Kidney epithelial cell (primary cell): Measurements from ENCODE around the gene IL10. TPM values are rescaled to one million over a fixed set of nuclear protein-coding genes. Genes with fewer than 3 reads are reported as not detected.

Experiments used
- DNase-seq: peaks from one replicate; pipeline ENCODE4 v3.0.0-alpha.2; 2010; ENCODE audit warnings: low read depth
- H3K27me3 ChIP-seq: 2 replicates; pipeline ENCODE4 v1.6.0; 2011; ENCODE audit warnings: low read length; ENCODE audit not compliant: control insufficient read depth, insufficient read depth
- H3K36me3 ChIP-seq: 2 replicates; pipeline ENCODE4 v1.5.1; 2011; ENCODE audit warnings: low read length; ENCODE audit not compliant: control insufficient read depth, insufficient read depth
- H3K4me3 ChIP-seq: 2 replicates; pipeline ENCODE4 v1.5.1; 2011; ENCODE audit warnings: low read depth, mild to moderate bottlenecking, control low read depth, low read length
- CTCF ChIP-seq: IDR thresholded peaks from 2 replicates; pipeline ENCODE4 v1.5.1; 2011; ENCODE audit warnings: mild to moderate bottlenecking, moderate library complexity, low read length, control low read depth, inconsistent platforms; ENCODE audit not compliant: insufficient read depth, poor library complexity, severe bottlenecking
- total RNA-seq: library from RNA; depleted of rRNA; stranded (reverse); fragments of >200 nt; gene quantifications from 2 replicates; pipeline ENCODE4 v1.2.3, GENCODE V29; 2015

IL10 gene
- total RNA-seq, 1 donor from 2014 or later = not detected

- no peak overlapping the region for H3K4me3 ChIP-seq
- TF ChIP-seq CTCF = no peak
- no peak for DNase-seq
- H3K27me3 ChIP-seq = no peaks in the 10 kb centered on the region
- H3K36me3 ChIP-seq = no peaks in the 10 kb centered on the region
These were observed 20.8 kb upstream of the IL10 start for GRCh38 chr1:206792939-206793607.

GRCh38 chr1:206790502-206791250, 18.4 kb upstream of the IL10 start:
- no peak for TF ChIP-seq CTCF

GRCh38 chr1:206788487-206789050, 16.3 kb upstream of the IL10 start:
- no peak for DNase-seq
- Histone ChIP-seq H3K4me3 (no peak overlapping the region), H3K36me3 (no peaks in the 10 kb centered on the region), H3K27me3 (no peaks in the 10 kb centered on the region)
- no peak for TF ChIP-seq CTCF

More at GRCh38 chr1:206790502-206791250, 18.4 kb upstream of the IL10 start:
- DNase-seq = no peak
- Histone ChIP-seq H3K4me3 (no peak overlapping the region), H3K27me3 (no peaks in the 10 kb centered on the region), H3K36me3 (no peaks in the 10 kb centered on the region)

GRCh38 chr1:206787891-206788290, 15.6 kb upstream of the IL10 start:
- Histone ChIP-seq H3K36me3 (no peaks in the 10 kb centered on the region), H3K4me3 (no peak overlapping the region), H3K27me3 (no peaks in the 10 kb centered on the region)
- no peak for DNase-seq
- TF ChIP-seq CTCF = no peak

- no peaks in the 10 kb centered on the region for H3K27me3 ChIP-seq
- no peak for DNase-seq
- H3K4me3 ChIP-seq = no peak overlapping the region
- TF ChIP-seq CTCF = no peak
- H3K36me3 ChIP-seq = no peaks in the 10 kb centered on the region
These were observed 14.1 kb upstream of the IL10 start for GRCh38 chr1:206786212-206786886.
